GM12891 (cell line): ENCODE data around the gene TM7SF2.

Source experiments
- DNase-seq: peaks from one replicate; pipeline ENCODE4 v3.0.0; 2011; ENCODE audit warnings: low spot score; ENCODE audit not compliant: insufficient read length
- FAIRE-seq: peaks from 2 replicates; lab custom pipeline; 2011; peaks lifted over from hg19 to GRCh38; lab: Jason Lieb, UNC
- PAX5 ChIP-seq: IDR thresholded peaks from 2 replicates; pipeline ENCODE4 v1.6.1; 2011; ENCODE audit warnings: low read length, moderate library complexity, mild to moderate bottlenecking; ENCODE audit not compliant: insufficient read depth, severe bottlenecking
- POLR2A ChIP-seq: IDR thresholded peaks from 2 replicates; pipeline ENCODE4 v1.6.1; 2011; ENCODE audit warnings: low read depth, low read length, control low read depth
- POLR2AphosphoS5 ChIP-seq: IDR thresholded peaks from 2 replicates; pipeline ENCODE4 v1.6.1; 2011; ENCODE audit warnings: low read depth, low read length, control low read depth
- POU2F2 ChIP-seq: IDR thresholded peaks from 2 replicates; pipeline ENCODE4 v1.6.1; 2011; ENCODE audit warnings: low read depth, mild to moderate bottlenecking, control low read depth, low read length, moderate library complexity
- SPI1 ChIP-seq: IDR thresholded peaks from 2 replicates; pipeline ENCODE4 v1.6.1; 2011; ENCODE audit warnings: low read depth, low read length, control low read depth
- TAF1 ChIP-seq: IDR thresholded peaks from 2 replicates; pipeline ENCODE4 v1.6.1; 2011; ENCODE audit warnings: low read depth, low read length, control low read depth

TM7SF2 gene

GRCh38 chr11:65113361-65113756 lies 1.7 kb downstream of the TM7SF2 start:
- no peak for DNase-seq
- TF ChIP-seq POU2F2 (no peak), POLR2AphosphoS5 (no peak), SPI1 (no peak), TAF1 (no peak), PAX5 (no peak), POLR2A (no peak)
- no peak for FAIRE-seq

GRCh38 chr11:65113839-65114238 lies 2.2 kb downstream of the TM7SF2 start:
- TF ChIP-seq POLR2AphosphoS5 (no peak), POU2F2 (no peak), POLR2A (no peak; the same call in 1 of the 2 replicates)
- DNase-seq (no peak), FAIRE-seq (no peak)

GRCh38 chr11:65114538-65115171 lies 3.0 kb downstream of the TM7SF2 start:
- TF ChIP-seq POLR2AphosphoS5: peak; percentile 52; the same call in 1 of the 2 replicates
- TF ChIP-seq PAX5: no peak
- no peak for TF ChIP-seq SPI1
- no peak for FAIRE-seq
- DNase-seq: no peak

GRCh38 chr11:65115361-65116082 lies 3.9 kb downstream of the TM7SF2 start:
- DNase-seq (no peak), FAIRE-seq (no peak)
- TF ChIP-seq POU2F2 (no peak), PAX5 (no peak), POLR2AphosphoS5 (peak; percentile 52), TAF1 (no peak), SPI1 (no peak), POLR2A (peak; percentile 48; the same call in 1 of the 2 replicates)

GRCh38 chr11:65116370-65117205 lies 4.9 kb downstream of the TM7SF2 start:
- no peak for DNase-seq
- peak; percentile 81 for FAIRE-seq
- TF ChIP-seq POLR2A: no peak
- peak; percentile 68 for TF ChIP-seq POLR2AphosphoS5

- peak; percentile 96 for TF ChIP-seq POLR2AphosphoS5
- TF ChIP-seq SPI1: no peak
- peak; percentile 60 for TF ChIP-seq TAF1
- TF ChIP-seq POU2F2: peak; percentile 81
- TF ChIP-seq PAX5: peak; percentile 9
- TF ChIP-seq POLR2A: peak; percentile 95
- peak; percentile 96 for FAIRE-seq
These were observed 5.8 kb downstream of the TM7SF2 start, which contains the start of gene ZNHIT2 for GRCh38 chr11:65117206-65118096. Gene ZNHIT2 (minus strand): TSS chr11:65117701. CDS start chr11:65117653, 48 bp downstream.

GRCh38 chr11:65118097-65118837 lies 6.6 kb downstream of the TM7SF2 start:
- FAIRE-seq (no peak), DNase-seq (no peak)
- TF ChIP-seq TAF1: no peak
- no peak for TF ChIP-seq POLR2A
- no peak for TF ChIP-seq POU2F2
- TF ChIP-seq POLR2AphosphoS5: no peak
- no peak for TF ChIP-seq SPI1
- no peak for TF ChIP-seq PAX5

More at GRCh38 chr11:65117206-65118096, 5.8 kb downstream of the TM7SF2 start, which contains the start of gene ZNHIT2:
- DNase-seq: peak; percentile 84
